Muscle layer of colon (tissue), 2 donors: ENCODE results near the gene TRPM4.

Experiments
- H3K27ac ChIP-seq: one replicate; pipeline ENCODE4 v1.7.0; 2013; ENCODE audit warnings: low read depth, mild to moderate bottlenecking, low read length, moderate library complexity
- H3K27me3 ChIP-seq, 2 donors: one replicate each; pipeline ENCODE4 v1.7.0; 2013; ENCODE audit warnings: low read length in 2 of 2, mild to moderate bottlenecking in 2 of 2; ENCODE audit not compliant: insufficient read depth in 2 of 2, control insufficient read depth in 1 of 2
- H3K36me3 ChIP-seq: one replicate; pipeline ENCODE4 v1.7.0; 2013; ENCODE audit warnings: mild to moderate bottlenecking, low read length; ENCODE audit not compliant: insufficient read depth
- H3K4me1 ChIP-seq: one replicate; pipeline ENCODE4 v1.7.0; 2013; ENCODE audit warnings: mild to moderate bottlenecking, low read length; ENCODE audit not compliant: insufficient read depth
- H3K4me3 ChIP-seq, 2 donors: one replicate each; pipeline ENCODE4 v1.7.0; 2013; ENCODE audit warnings: low read length in 2 of 2, low read depth in 1 of 2, mild to moderate bottlenecking in 1 of 2, moderate library complexity in 1 of 2
- H3K9ac ChIP-seq: one replicate; pipeline ENCODE4 v1.7.0; 2013; ENCODE audit warnings: low read length
- H3K9me3 ChIP-seq: one replicate; pipeline ENCODE4 v1.7.0; 2013; ENCODE audit warnings: mild to moderate bottlenecking, low read length
- donor health status: abdominal sarcoma.
- donor health status: Adenocarcinoma of cecum.

The TRPM4 gene

GRCh38 chr19:49249933-49250332, 92.3 kb downstream of the TRPM4 start:
- no peaks in the 10 kb centered on the region for H3K36me3 ChIP-seq
- H3K27ac ChIP-seq = no peak overlapping the region
- no peak overlapping the region for H3K9ac ChIP-seq
- H3K4me1 ChIP-seq = no peaks in the 10 kb centered on the region
- H3K4me3 ChIP-seq = no peak overlapping the region
- no peaks in the 10 kb centered on the region for H3K9me3 ChIP-seq
- no peaks in the 10 kb centered on the region for H3K27me3 ChIP-seq

- H3K9me3 ChIP-seq = peaks cover 11% of the 10 kb centered on the region
- H3K36me3 ChIP-seq = no peaks in the 10 kb centered on the region
- H3K27ac ChIP-seq = no peak overlapping the region
- H3K4me1 ChIP-seq = no peaks in the 10 kb centered on the region
- no peak overlapping the region for H3K9ac ChIP-seq
- no peak overlapping the region for H3K4me3 ChIP-seq
- no peaks in the 10 kb centered on the region for H3K27me3 ChIP-seq
These were observed 98.1 kb downstream of the TRPM4 start for GRCh38 chr19:49255674-49256073.

GRCh38 chr19:49256691-49257090, 99.1 kb downstream of the TRPM4 start:
- H3K27ac ChIP-seq = no peak overlapping the region

More at GRCh38 chr19:49256691-49257090, 99.1 kb downstream of the TRPM4 start:
- Histone ChIP-seq H3K9me3 (peaks cover 11% of the 10 kb centered on the region), H3K27me3 (no peaks in the 10 kb centered on the region), H3K4me3 (no peak overlapping the region), H3K9ac (no peak overlapping the region), H3K4me1 (no peaks in the 10 kb centered on the region), H3K36me3 (no peaks in the 10 kb centered on the region)
